Ramos (cell line): ENCODE results near the gene FOCAD.

Source experiments
- in situ Hi-C: fragments of 300-500 bp; cut with MboI; formaldehyde crosslinking; loops from one replicate; pipeline ENCODE4 v1.14.3; 2022; ENCODE audit warnings: low sequenced_read_pairs; ENCODE audit not compliant: unreplicated experiment

The FOCAD gene

DNA sequence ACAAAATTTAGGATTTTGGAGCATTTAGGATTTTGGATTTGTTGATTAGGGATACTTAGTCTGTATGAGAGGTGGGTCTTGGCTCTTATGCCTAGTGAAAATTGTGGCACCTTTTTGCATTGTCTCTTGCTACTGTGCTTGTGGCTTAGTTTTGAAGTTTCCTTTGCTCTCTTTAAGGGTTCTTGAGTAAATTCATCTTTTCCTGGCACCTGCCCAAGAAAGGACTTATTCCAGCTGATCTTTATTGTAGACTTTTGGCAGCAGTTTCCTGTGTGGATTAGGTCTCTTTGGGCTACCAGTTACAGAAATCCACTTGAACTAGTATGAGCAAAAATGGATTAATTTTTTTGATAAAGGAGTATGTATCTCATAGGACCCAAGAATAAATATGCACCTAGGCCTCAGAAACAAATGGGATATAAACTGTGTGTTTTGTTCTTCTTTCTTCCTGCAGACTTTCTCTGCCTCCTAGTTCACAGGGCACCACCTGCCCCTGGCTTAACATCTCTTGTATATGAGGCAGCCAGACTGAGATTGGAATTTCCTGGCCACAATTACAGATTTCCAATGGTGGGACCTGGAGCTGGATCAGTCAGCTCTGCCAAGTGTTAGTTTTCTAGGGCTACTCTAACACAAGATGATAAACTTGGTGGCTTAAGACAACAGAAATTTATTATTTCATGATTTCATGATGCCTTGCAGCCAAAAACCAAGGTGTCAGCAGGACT lies 44.6 kb downstream of the FOCAD start:
- in situ Hi-C loops = no loop called here

DNA sequence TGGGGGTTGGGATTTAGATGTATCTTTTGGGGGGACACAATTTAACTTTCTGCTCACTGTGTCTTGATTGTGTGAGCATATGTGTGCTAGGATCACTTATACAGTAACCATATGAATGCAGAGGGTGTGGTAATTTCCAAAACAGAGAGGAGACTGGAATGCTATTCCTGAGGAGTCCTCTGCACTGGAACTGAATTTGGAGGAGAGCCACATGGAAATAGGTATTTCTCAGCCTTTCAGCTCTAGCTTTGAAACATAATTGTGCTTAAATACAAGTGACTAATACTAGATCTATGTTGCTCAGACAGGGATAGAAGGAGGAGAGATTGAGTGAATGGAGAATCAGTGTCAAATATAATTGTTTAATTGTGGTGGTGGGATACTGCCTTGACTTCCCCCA lies 45.5 kb downstream of the FOCAD start:
- in situ Hi-C loops = no loop called here

DNA sequence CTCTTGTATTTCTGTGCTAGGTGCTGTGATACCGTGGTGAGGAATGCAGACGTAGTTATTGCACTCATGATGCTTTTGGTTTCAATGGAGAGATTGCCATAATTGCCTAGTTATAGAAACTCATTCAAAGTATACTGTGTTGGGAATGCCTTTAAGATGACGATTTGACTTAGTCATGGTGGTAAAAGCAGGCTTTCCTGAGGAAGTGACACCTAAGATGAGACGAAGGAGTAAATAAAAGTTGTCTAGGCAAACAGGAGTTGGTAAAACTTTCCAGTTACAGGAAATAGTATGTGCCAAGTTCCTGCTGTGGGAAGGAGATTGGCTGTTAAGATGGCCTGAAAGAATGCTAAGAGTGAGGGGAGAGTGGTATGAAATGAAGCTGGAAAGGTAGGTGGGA lies 48.1 kb downstream of the FOCAD start:
- in situ Hi-C loops = no loop called here

DNA sequence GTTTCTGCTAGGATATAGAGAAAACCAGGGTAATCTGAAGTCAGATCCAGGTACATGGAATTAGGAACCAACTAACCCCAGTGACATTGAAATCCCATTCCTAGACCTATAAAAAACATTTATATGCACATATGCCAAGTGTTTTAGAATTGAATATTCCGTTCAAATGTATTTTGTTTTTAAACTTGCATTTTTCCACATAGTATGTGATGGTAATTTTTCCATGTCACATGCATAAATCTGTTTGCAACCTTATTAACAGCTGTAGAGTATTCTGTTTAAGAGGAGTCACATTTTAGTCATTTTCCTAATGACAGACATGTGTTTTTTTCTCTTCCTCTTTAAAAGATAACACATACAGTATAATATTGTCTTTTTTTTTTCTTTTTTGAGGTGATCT lies 50.2 kb downstream of the FOCAD start:
- in situ Hi-C loops = no loop called here

DNA sequence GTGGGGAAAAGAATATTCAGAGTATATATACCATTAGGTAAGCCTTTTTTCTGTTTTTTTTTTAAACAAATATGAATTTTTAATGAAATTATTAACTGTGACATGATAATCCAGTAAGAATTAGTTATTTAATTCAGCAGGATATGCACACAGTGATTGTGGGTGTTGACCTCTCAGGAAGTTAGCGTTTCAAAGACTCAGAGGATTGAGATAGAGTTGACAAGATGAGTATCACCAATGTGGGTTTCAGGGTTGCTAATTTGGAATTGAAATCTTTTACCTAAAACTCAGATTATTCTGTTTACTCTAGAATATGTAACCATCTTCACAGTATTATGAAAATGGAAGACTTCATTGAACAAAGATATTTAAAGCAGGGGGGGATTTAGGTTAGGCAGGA lies 56.2 kb downstream of the FOCAD start:
- in situ Hi-C loops = no loop called here

DNA sequence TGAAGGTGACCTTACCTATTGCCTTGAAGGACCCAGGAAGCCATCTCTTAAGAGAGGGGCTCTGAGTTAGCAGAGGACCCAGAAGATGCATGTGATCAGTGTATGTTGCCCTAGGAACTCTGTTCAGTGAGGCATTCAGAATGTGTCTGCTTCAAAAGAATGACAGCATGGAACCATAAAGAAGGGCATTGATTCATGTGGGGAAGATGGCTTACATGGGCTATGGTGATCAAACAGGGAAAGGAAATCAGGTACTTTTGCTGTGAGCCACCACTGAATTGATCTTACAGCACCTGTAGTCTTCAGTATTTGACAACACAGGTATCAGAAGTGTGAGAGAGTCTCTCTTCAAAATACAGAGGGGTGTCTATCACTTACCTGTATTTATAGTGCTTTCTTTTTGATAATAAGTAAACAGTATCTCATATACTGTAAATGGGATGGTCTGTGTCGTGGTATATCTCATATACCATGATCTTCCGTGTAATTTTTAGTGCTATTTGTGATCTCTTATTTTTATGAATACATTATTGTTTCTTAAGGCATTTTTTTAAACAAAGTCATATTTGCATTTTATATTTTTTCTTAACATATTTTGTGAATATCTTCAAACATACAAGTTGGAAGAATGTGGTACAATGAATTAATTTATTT lies 57.0 kb downstream of the FOCAD start:
- in situ Hi-C loops = no loop called here

DNA sequence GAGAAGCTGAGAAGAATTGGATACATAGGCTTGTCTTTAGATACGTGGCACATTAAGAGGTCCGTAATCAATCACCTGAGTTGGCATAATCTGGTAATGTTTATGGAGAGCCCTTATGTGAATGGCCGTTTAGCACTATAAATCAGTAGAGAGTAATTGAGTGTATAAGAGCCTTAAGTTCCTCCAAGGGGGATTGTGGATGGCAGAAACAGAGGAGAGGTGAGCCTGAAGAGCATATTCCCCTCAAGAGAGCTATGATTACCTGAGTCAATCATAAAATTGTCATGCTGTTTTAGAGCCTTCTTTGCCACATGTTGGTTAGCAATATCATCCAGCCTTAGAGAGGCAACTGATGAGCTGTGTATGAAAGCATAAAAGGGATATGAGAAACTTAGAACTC lies 58.8 kb downstream of the FOCAD start:
- in situ Hi-C loops = no loop called here

DNA sequence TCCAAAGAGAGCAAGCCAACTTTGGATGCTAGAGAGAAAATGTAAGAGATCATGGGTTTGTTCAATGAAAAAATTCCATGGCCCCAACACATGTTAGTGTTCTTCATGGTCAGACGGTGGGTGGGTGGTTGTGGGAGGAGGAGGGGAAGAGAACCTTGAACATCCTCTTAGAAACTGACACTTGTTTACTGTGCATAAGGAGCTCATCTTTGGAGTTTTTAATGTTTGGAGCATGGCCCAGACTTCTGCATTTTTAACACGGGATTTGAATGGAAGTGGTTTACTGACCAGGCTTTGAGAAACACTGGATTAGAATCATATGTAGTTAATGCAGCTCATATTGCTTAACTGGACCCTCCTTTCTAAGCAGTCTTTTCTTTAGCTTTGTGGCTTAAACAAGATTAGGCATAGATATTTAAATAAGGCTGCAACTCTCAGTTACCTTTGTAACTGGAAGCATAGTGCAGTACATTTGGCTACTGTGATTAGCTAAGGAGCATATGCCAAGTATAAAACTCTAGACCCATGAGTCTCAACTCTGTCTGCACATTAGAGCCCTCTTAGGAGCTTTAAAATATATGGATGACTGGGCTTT lies 60.1 kb downstream of the FOCAD start:
- in situ Hi-C loops = no loop called here

DNA sequence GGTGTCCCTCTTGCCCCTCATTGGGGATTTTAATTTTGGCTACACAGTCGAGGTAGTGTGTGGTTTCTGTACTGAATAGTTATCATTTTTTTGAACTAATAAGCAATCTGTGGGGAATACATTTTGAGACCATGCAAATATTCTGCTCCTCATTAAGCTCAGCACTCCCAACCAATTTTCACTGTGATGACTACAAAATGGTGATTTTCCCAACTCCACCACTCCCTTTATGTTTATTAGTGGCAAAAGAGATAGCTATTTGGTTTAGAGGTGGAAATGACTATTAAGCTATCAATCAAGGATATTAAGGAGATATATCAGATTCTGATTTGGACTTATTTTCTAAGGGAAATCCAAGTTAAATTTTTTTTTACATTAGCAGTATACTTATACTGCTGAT lies 62.9 kb downstream of the FOCAD start:
- in situ Hi-C loops = no loop called here

DNA sequence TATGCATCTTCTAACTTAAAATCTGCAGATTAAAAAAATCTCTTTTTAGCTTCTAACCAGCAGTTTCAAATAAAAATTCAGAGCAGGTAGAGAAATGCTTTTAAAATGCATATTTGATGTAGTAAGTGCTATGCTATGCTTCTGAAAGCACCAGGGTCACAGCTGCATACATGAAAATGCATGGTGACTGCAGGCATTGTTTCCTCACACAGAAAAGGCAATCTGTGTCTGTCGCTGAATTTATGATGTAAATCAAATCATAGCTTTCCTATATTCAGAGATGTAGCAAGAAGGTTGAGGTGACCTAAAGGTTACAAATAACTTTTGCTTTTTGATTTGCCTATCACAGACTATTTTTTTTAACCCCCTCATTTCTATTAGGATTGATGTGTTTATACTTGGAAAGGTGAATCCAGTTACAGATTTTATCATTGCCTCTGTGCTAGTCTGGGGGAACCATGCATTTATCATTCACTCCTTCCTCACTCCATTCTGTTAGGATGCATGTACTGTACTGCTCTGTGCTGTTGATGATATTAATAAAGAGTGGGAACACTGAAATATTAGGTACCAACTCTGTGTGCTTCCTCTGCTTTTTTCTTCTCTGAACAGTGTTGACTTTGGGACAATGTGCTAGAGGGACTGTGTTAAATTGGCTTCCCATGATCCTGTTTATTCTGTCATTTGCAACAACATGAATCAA lies 65.6 kb downstream of the FOCAD start:
- in situ Hi-C loops = no loop called here

DNA sequence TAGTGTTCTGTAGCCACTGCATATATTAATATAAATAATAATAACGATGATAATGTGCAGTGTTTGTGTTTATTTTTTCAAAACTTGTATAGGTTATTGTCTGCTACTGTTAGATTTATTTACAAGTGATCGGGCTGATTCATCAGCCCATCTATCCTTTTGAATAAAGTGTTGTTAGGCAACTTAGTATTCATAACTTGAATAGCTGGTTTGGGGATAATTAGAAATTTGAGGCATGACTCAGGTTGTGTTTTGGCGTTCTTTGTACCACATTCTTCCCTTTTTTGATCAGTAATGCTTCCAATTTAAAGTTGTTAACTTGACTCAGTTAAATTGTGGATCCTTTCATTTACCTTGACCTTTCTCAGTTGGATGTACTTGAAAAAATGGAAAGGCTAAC lies 69.7 kb downstream of the FOCAD start:
- in situ Hi-C loops = no loop called here

DNA sequence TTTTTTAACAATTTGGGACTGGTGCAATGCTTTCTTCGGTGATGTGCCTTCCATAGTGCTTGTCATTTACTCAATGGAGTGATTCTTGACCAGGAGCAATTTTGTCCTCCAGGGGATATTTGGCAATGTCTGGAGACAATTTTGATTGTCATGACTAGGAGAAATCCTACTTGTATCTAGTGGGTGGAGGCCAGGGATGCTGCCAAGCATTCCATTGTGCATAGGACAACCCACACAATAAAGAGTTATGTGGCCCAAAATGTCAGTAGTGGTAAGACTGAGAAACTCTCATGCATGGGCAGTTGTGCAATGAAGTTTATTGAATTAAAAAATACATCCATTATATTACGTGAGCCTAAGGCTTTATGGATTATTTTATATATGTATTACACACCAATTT lies 70.5 kb downstream of the FOCAD start:
- in situ Hi-C loops = no loop called here

DNA sequence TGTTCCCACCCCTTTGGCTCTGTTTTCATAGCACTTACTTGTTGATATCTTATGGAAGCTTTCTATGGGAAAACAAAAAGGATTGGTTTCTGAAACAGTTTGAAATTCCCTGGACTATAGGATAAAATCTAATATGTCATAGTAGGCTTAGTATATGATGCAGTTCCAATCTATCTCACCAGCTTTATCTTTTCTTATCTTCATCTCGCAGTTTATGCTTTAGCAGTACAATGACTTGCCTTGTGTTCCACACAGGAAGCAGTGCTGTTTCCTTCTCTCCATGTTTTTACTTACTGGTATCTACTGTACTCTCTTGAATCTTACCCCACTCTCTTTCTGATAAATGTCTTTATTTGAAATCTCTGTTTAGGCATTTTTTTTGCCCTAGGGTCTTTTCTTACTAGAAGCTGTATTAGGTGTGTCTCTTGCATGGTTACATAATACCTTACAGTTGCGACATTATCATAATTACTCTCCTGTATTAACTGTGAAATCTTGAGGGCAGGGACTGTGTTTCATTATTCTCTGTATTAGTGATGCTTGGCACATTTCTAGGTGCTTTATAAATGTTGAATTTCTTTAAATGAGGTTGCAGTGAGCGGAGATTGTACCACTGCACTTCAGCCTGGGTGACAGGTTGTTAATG lies 76.3 kb downstream of the FOCAD start:
- in situ Hi-C loops = no loop called here

DNA sequence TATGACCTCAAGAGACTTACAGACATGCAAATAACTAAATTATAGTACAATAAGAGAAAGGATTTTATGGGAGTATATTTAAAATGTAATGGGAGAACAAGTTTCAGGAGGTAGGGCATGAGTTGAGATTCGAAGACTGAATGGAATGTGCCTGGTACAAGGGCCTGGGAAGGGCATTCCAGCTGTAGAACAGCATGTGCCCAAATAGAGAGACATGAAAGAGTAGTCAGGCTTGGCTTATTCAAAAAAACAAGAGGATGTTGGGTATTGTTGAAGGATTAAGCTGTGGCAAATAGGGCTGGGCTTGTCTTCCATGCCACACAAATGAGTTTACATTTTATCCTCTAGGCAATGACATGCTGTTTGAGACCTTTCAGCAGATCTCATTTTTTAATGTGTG lies 86.9 kb downstream of the FOCAD start:
- in situ Hi-C loops = no loop called here

DNA sequence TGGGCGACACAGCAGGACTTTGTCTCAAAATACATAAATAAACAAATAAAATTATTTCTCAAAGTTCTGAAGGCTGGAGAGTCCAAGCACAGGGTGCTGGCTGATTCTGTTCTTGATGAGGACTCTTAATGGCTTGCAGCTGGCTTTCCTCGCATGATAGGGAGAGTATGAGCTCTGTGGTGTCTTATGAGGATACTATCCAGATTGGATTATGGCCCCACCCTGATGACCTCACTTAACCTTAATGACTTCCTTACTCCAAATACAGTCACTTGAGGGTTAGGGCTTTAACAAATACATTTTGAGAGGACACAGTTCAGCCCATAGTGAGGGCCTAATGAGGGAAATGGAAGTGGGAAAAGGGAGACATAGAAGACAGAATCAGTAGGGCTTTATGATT lies 87.7 kb downstream of the FOCAD start:
- in situ Hi-C loops = no loop called here

DNA sequence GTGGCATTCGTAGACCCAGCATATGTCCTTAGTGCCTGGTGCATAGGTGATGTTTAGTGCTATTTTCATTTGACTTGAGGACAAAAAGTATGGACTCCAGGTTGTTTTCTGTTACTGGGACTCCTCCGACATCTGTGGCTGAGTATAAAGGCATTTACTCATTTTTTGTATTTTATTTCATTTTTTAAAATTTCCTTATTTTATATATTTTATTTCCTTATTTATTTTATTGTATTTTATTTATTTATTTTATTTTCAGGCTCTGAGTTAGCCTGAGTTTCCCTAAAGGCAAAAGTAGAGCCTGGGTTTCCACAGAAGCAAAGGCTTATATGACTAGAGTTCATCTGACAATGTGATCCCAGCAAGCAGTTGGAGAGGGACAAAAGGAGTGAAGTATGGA lies 91.6 kb downstream of the FOCAD start:
- in situ Hi-C loops = loop anchor here (25.0 kb wide), 1 partner anchor 112 kb away; no protein-coding TSS in a partner anchor

DNA sequence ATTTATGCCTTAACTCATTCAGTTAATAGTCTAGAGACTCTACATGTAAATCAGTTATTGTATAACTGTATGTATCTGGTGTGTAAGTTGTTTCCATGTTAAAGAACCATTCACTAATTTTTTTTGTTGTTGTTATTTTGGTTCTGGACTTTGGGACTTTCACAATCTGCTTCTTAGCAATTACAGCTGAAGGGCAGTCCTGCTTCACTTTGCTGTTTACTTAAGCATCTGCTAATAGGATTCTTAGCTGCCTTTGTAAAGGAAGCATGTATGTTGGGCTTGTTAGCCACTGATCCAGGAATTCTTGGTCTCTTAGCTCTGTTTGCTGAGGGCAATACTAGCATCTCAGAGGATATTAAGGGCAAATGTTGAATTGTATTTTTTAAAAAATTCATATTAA lies 97.0 kb downstream of the FOCAD start:
- in situ Hi-C loops = loop anchor here (25.0 kb wide), 1 partner anchor 106 kb away; no protein-coding TSS in a partner anchor

DNA sequence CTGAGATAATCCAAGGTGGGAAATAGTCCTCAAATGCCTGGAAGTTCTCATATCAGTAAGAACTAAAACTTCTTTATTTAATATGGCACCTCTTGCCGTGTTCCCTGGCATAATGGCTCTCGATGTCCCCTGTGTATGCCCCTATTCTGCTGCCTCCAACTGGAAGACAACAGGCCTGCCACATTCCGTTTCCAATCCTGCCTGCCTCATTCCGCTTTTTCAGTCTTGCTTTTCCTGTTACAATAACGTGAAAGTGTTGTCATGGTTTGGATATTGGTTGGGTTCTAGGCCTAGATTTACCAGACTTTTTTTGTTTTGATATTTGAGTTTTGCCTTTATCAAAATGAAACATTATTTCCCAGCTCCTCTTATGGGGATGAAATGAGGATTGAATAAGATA lies 98.2 kb downstream of the FOCAD start:
- in situ Hi-C loops = loop anchor here (25.0 kb wide), 1 partner anchor 105 kb away; no protein-coding TSS in a partner anchor

DNA sequence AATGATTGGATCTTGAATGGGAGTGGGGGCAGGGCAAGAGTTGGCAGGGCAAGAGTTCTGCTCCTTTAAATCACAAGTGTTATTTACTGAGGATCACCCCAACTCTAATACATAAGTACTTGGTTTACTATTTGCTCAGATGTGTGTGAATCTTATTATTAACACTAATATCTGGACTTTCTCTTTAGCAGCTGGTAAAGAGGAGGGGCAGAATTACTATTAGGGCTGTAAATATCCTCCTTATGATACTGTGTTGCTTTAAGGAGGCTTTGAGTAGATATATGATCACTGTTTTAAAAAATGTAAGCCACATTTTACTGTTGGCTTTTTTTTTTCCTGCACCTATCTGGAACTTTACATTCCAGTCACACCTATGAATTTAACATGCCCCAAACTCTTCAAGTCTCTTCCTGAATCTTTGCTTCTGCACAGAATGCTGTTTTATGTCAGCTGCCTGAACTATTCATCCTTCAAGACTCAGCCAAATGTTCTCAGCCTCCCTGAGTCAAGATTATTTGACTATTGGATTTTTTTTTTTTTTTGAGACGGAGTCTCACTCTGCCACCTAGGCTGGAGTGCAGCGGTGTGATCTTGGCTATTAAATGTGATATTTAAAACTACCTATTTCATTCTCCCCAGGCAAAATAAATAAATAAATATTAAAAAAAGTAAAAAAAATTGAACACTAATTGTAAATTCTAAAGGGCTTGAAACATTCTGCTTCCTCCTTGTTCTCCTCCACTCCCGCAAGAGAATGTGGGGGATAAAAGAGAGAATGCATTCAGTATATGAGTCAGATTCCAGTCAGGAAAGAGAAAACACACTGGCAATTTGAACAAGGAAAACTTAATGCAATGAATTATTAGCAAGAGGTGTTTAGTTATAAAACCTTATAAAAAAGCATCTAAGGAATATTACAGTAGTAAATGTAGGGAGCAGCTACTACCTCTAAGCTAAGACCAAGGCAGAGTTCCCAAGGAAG lies 99.3 kb downstream of the FOCAD start:
- in situ Hi-C loops = loop anchor here (25.0 kb wide), 1 partner anchor 104 kb away; no protein-coding TSS in a partner anchor
